Tibial artery (tissue), 4 donors: ENCODE data around the gene ADARB2.

Experiments used
- DNase-seq, 2 donors: peaks; one replicate each; pipeline ENCODE4 v3.0.0-alpha.2; 2019
- H3K27ac ChIP-seq, 2 donors: fragments of 200-600 bp; sonication (generic) in 1 of 2; 1 replicate in 1 of 2; 2 replicates in 1 of 2; pipeline ENCODE4 v1.5.1; 2018 to 2019; ENCODE audit warnings: mild to moderate bottlenecking in 1 of 2
- H3K27me3 ChIP-seq, 2 donors: fragments of 200-600 bp; sonication (generic) in 1 of 2; one replicate each; pipeline versions ENCODE4 v1.5.1 to v1.6.0; 2016 to 2019
- H3K36me3 ChIP-seq, 3 donors: fragments of 200-600 bp; sonication (generic) in 2 of 3; one replicate each; pipeline ENCODE4 v1.5.1; 2016 to 2019; ENCODE audit warnings: mild to moderate bottlenecking in 2 of 3
- H3K4me1 ChIP-seq, 4 donors: fragments of 200-600 bp; sonication (generic) in 2 of 4; 1 replicate in 3 of 4; 2 replicates in 1 of 4; pipeline ENCODE4 v1.5.1; 2016 to 2019
- H3K4me3 ChIP-seq, 2 donors: fragments of 200-600 bp; sonication (generic) in 1 of 2; 1 replicate in 1 of 2; 2 replicates in 1 of 2; pipeline ENCODE4 v1.5.1; 2018 to 2019; ENCODE audit warnings: mild to moderate bottlenecking in 2 of 2
- H3K9me3 ChIP-seq, 3 donors: fragments of 200-600 bp; sonication (generic) in 1 of 3; one replicate each; pipeline ENCODE4 v1.5.1; 2016 to 2019
- intact Hi-C: fragments of 100-400 bp; cut with DNase I; formaldehyde crosslinking; loops from one replicate; pipeline ENCODE4 v1.15.0; 2023; ENCODE audit warnings: low total_unique reads
- TF ChIP-seq, protein P1 (sequence below), 2 experiments: fragments of 200-600 bp in 1 of 2; fragments of 450-650 bp in 1 of 2; IDR thresholded peaks; one replicate each; pipeline ENCODE4 v1.5.1; 2017 to 2019; ENCODE audit warnings: antibody characterized with exemption in 2 of 2, mild to moderate bottlenecking in 1 of 2, moderate library complexity in 1 of 2

ADARB2 gene

GRCh38 chr10:1169186-1169885 is 568.0 kb downstream of the ADARB2 start:
- DNase-seq, result peak in 1 of 2 donors; percentile 49
- Histone ChIP-seq H3K27me3 (peaks cover 0 to 17% of the 10 kb centered on the region in 2 donors), H3K4me3 (no peak overlapping the region), H3K4me1 (no peaks in the 10 kb centered on the region), H3K9me3 (no peaks in the 10 kb centered on the region), H3K36me3 (no peaks in the 10 kb centered on the region), H3K27ac (no peak overlapping the region)
- intact Hi-C loops, result no loop called here
- TF ChIP-seq, protein P1, sequence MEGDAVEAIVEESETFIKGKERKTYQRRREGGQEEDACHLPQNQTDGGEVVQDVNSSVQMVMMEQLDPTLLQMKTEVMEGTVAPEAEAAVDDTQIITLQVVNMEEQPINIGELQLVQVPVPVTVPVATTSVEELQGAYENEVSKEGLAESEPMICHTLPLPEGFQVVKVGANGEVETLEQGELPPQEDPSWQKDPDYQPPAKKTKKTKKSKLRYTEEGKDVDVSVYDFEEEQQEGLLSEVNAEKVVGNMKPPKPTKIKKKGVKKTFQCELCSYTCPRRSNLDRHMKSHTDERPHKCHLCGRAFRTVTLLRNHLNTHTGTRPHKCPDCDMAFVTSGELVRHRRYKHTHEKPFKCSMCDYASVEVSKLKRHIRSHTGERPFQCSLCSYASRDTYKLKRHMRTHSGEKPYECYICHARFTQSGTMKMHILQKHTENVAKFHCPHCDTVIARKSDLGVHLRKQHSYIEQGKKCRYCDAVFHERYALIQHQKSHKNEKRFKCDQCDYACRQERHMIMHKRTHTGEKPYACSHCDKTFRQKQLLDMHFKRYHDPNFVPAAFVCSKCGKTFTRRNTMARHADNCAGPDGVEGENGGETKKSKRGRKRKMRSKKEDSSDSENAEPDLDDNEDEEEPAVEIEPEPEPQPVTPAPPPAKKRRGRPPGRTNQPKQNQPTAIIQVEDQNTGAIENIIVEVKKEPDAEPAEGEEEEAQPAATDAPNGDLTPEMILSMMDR (IDR thresholded peaks at IDR 0.05), result no peak

DNA sequence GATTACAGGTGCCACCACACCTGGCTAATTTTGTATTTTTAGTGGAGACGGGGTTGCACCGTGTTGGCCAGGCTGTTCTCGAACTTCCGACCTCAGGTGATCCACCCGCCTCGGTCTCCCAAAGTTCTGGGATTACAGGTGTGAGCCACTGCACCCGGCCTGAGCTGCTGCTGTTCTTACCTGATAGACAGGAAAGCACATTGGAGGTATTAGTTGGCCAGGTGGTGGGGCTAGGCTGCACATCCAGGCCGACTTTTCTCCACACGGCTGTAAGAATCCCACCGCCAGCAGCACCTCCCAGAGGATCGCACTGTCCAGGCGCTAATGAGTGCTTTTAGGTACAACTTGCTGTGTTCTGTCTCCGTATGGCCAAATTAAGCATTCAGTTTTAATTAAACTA is 568.6 kb downstream of the ADARB2 start:
- Histone ChIP-seq H3K36me3 (no peaks in the 10 kb centered on the region), H3K27ac (no peak overlapping the region), H3K27me3 (peaks cover 0 to 17% of the 10 kb centered on the region in 2 donors), H3K4me3 (no peak overlapping the region), H3K9me3 (no peaks in the 10 kb centered on the region), H3K4me1 (no peaks in the 10 kb centered on the region)
- TF ChIP-seq, protein P1 (IDR thresholded peaks at IDR 0.05), result no peak
- intact Hi-C loops, result no loop called here
- peak; percentile 13 to 33 for DNase-seq

GRCh38 chr10:1166828-1167275 is 570.5 kb downstream of the ADARB2 start:
- no peaks in the 10 kb centered on the region for H3K36me3 ChIP-seq
- peak; percentile 2 to 56 for DNase-seq
- TF ChIP-seq, protein P1 (IDR thresholded peaks at IDR 0.05), result no peak
- intact Hi-C loops, result no loop called here
- H3K4me1 ChIP-seq, result no peaks in the 10 kb centered on the region
- no peaks in the 10 kb centered on the region for H3K9me3 ChIP-seq
- no peak overlapping the region for H3K4me3 ChIP-seq
- peaks cover 0 to 12% of the 10 kb centered on the region in 2 donors for H3K27me3 ChIP-seq
- no peak overlapping the region for H3K27ac ChIP-seq

DNA sequence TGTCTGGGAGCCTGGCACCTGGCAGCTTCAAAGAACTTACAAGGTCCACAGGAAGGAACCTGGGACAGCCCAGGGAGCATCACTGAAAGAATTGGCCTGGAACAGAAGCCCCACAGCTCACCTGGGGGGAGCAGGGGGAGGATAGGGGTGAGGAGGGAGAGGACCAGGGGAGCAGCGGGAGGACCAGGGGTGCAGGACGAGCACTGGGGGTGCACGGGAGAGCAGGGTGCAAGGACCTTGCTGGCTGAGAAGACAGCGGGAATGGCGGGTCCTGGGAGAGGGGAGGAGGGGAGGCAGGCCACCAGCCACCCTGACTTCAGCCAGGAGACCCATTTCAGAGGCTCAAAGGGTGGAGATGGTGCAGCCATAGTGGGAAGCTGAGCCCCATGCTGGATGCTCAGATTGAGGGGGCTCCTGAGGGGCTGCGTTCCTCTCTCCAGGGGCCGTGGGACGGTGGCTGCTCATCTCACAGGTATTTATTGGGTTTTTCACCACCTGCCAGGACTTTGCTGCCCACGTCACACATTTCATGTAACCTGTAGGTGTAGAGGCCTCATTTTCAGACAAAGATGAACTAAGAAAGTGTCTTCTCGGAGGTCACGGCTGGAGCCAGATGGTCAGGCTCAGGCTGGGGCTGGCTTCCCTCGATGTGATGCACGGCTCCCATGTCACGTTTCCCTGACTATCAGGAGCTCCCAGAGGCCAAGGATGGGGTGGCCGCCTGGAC is 571.1 kb downstream of the ADARB2 start:
- no peak overlapping the region for H3K4me3 ChIP-seq
- no peak overlapping the region for H3K27ac ChIP-seq
- no peaks in the 10 kb centered on the region for H3K36me3 ChIP-seq
- intact Hi-C loops, result no loop called here
- DNase-seq, result peak; percentile 18 to 41
- H3K9me3 ChIP-seq, result no peaks in the 10 kb centered on the region
- TF ChIP-seq, protein P1 (IDR thresholded peaks at IDR 0.05), result no peak
- H3K4me1 ChIP-seq, result no peaks in the 10 kb centered on the region
- H3K27me3 ChIP-seq, result peaks cover 0 to 9% of the 10 kb centered on the region in 2 donors

DNA sequence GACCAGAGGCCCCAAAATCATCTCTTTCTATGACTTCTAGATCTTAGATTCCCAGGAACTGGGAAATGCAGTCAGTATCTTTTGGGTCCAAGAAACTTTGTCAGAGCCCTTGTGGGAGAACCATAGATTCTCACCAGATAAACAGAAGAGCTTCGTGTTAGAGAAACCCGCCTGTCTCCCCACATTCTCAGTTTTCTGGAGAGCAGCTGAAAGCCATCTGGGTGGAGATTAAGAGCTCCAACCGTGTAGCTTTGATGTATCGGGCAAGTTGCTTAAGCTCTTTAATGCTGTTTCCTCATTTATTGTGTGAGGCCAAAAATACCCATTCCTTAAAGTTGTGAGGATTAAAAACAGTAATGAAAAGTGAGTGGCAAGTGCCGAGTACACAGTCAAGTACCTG is 573.5 kb downstream of the ADARB2 start:
- DNase-seq, result no peak
- Histone ChIP-seq H3K36me3 (no peaks in the 10 kb centered on the region), H3K27me3 (peaks cover 0 to 8% of the 10 kb centered on the region in 2 donors), H3K27ac (no peak overlapping the region), H3K9me3 (no peaks in the 10 kb centered on the region), H3K4me3 (no peak overlapping the region), H3K4me1 (no peaks in the 10 kb centered on the region)
- intact Hi-C loops, result no loop called here
- TF ChIP-seq, protein P1 (IDR thresholded peaks at IDR 0.05), result no peak
